ENCODE results near the gene SNX6. TPM values are rescaled to one million over a fixed set of nuclear protein-coding genes. Genes with fewer than 3 reads are reported as not detected.
"Not testable (repeated sequence)": the region's sequence is repeated elsewhere in the genome, so short reads cannot be mapped to it uniquely, and the experiment has no call there.

SNX6 gene
- polyA plus RNA-seq, 1 donor = 93.9 TPM

GRCh38 chr14:34582117-34582680 is 47.7 kb downstream of the SNX6 start:
- WGBS (ENCODE audit: insufficient coverage, low lambda C conversion rate) = no CpG with 5 or more reads among the region's 11 CpGs
- H3K27ac ChIP-seq (ENCODE audit: low read length) = no peak overlapping the region
- H3K4me3 ChIP-seq (ENCODE audit: low read length) = no peak overlapping the region
- no peaks in the 10 kb centered on the region for H3K9me3 ChIP-seq (ENCODE audit: control insufficient read depth, low read depth, low read length)
- H3K36me3 ChIP-seq (ENCODE audit: control insufficient read depth, insufficient read depth, low read length) = peaks cover 58% of the 10 kb centered on the region
- H3K4me1 ChIP-seq (ENCODE audit: control insufficient read depth, insufficient read depth, low read length) = no peaks in the 10 kb centered on the region
- no peaks in the 10 kb centered on the region for H3K27me3 ChIP-seq (ENCODE audit: control insufficient read depth, insufficient read depth, low read length)
- no peak for DNase-seq

GRCh38 chr14:34580381-34580780 is 49.6 kb downstream of the SNX6 start:
- H3K4me3 ChIP-seq (ENCODE audit: low read length) = no peak overlapping the region
- H3K4me1 ChIP-seq (ENCODE audit: control insufficient read depth, insufficient read depth, low read length) = no peaks in the 10 kb centered on the region
- H3K9me3 ChIP-seq (ENCODE audit: control insufficient read depth, low read depth, low read length) = no peaks in the 10 kb centered on the region
- WGBS (ENCODE audit: insufficient coverage, low lambda C conversion rate) = no CpG with 5 or more reads among the region's 5 CpGs
- no peak for DNase-seq
- no peaks in the 10 kb centered on the region for H3K27me3 ChIP-seq (ENCODE audit: control insufficient read depth, insufficient read depth, low read length)
- H3K36me3 ChIP-seq (ENCODE audit: control insufficient read depth, insufficient read depth, low read length) = peaks cover 49% of the 10 kb centered on the region
- H3K27ac ChIP-seq (ENCODE audit: low read length) = no peak overlapping the region

GRCh38 chr14:34571771-34572170 is 58.2 kb downstream of the SNX6 start:
- Histone ChIP-seq H3K27ac (ENCODE audit: low read length) (no peak overlapping the region), H3K9me3 (ENCODE audit: control insufficient read depth, low read depth, low read length) (no peaks in the 10 kb centered on the region), H3K27me3 (ENCODE audit: control insufficient read depth, insufficient read depth, low read length) (no peaks in the 10 kb centered on the region), H3K4me3 (ENCODE audit: low read length) (no peak overlapping the region), H3K4me1 (ENCODE audit: control insufficient read depth, insufficient read depth, low read length) (no peaks in the 10 kb centered on the region), H3K36me3 (ENCODE audit: control insufficient read depth, insufficient read depth, low read length) (peaks cover 52% of the 10 kb centered on the region)
- 100% methylated on average over 1 of the region's 3 CpGs for WGBS (ENCODE audit: insufficient coverage, low lambda C conversion rate)
- DNase-seq = no peak

GRCh38 chr14:34569750-34570149 is 60.2 kb downstream of the SNX6 start:
- Histone ChIP-seq H3K27ac (ENCODE audit: low read length) (no peak overlapping the region), H3K4me3 (ENCODE audit: low read length) (no peak overlapping the region), H3K36me3 (ENCODE audit: control insufficient read depth, insufficient read depth, low read length) (peaks cover 62% of the 10 kb centered on the region), H3K9me3 (ENCODE audit: control insufficient read depth, low read depth, low read length) (no peaks in the 10 kb centered on the region), H3K4me1 (ENCODE audit: control insufficient read depth, insufficient read depth, low read length) (no peaks in the 10 kb centered on the region), H3K27me3 (ENCODE audit: control insufficient read depth, insufficient read depth, low read length) (no peaks in the 10 kb centered on the region)
- WGBS (ENCODE audit: insufficient coverage, low lambda C conversion rate) = no CpG with 5 or more reads among the region's 4 CpGs
- no peak for DNase-seq

- no peaks in the 10 kb centered on the region for H3K4me1 ChIP-seq (ENCODE audit: control insufficient read depth, insufficient read depth, low read length)
Observed at GRCh38 chr14:34568803-34569202, 61.1 kb downstream of the SNX6 start.

DNA sequence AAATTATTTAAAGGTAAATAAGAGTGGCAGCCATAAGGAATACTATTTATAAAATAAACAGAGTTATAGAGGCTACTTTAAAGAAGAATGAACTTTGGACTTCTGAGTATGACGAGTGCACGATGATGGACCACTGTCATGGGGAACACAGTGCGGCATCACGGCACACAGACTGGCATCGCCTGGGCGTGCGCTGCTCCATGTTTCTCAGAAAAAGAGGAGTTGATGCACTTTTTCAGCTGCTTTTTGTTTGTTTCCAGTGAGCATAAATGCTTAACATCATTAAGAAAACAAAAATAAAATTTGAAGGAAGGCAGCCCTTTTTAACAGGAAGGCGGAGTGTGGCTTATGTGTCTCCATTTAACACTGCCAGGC is 67.2 kb downstream of the SNX6 start:
- H3K4me3 ChIP-seq (ENCODE audit: low read length) = no peak overlapping the region
- WGBS (ENCODE audit: insufficient coverage, low lambda C conversion rate) = no CpG with 5 or more reads among the region's 8 CpGs
- no peaks in the 10 kb centered on the region for H3K27me3 ChIP-seq (ENCODE audit: control insufficient read depth, insufficient read depth, low read length)
- no peaks in the 10 kb centered on the region for H3K4me1 ChIP-seq (ENCODE audit: control insufficient read depth, insufficient read depth, low read length)
- H3K9me3 ChIP-seq (ENCODE audit: control insufficient read depth, low read depth, low read length) = no peaks in the 10 kb centered on the region
- no peak for DNase-seq
- H3K36me3 ChIP-seq (ENCODE audit: control insufficient read depth, insufficient read depth, low read length) = peaks cover 28% of the 10 kb centered on the region
- H3K27ac ChIP-seq (ENCODE audit: low read length) = no peak overlapping the region

More at GRCh38 chr14:34568803-34569202, 61.1 kb downstream of the SNX6 start:
- Histone ChIP-seq H3K27ac (ENCODE audit: low read length) (no peak overlapping the region), H3K27me3 (ENCODE audit: control insufficient read depth, insufficient read depth, low read length) (no peaks in the 10 kb centered on the region), H3K36me3 (ENCODE audit: control insufficient read depth, insufficient read depth, low read length) (peaks cover 67% of the 10 kb centered on the region), H3K4me3 (ENCODE audit: low read length) (no peak overlapping the region), H3K9me3 (ENCODE audit: control insufficient read depth, low read depth, low read length) (no peaks in the 10 kb centered on the region)
- DNase-seq = no peak
- no CpG with 5 or more reads among the region's 13 CpGs for WGBS (ENCODE audit: insufficient coverage, low lambda C conversion rate)

- not testable (repeated sequence) for H3K4me3 ChIP-seq (ENCODE audit: low read length); H3K27me3 ChIP-seq (ENCODE audit: control insufficient read depth, insufficient read depth, low read length); H3K9me3 ChIP-seq (ENCODE audit: control insufficient read depth, low read depth, low read length); DNase-seq; H3K27ac ChIP-seq (ENCODE audit: low read length); H3K4me1 ChIP-seq (ENCODE audit: control insufficient read depth, insufficient read depth, low read length)
- peaks cover 26% of the 10 kb centered on the region for H3K36me3 ChIP-seq (ENCODE audit: control insufficient read depth, insufficient read depth, low read length)
- 100% methylated on average over 1 of the region's 8 CpGs for WGBS (ENCODE audit: insufficient coverage, low lambda C conversion rate)
Observed at GRCh38 chr14:34562037-34562775, 67.7 kb downstream of the SNX6 start.

GRCh38 chr14:34556498-34556829 is 73.5 kb downstream of the SNX6 start:
- not testable (repeated sequence) for H3K4me3 ChIP-seq (ENCODE audit: low read length); H3K27ac ChIP-seq (ENCODE audit: low read length); H3K36me3 ChIP-seq (ENCODE audit: control insufficient read depth, insufficient read depth, low read length); H3K4me1 ChIP-seq (ENCODE audit: control insufficient read depth, insufficient read depth, low read length); H3K9me3 ChIP-seq (ENCODE audit: control insufficient read depth, low read depth, low read length); H3K27me3 ChIP-seq (ENCODE audit: control insufficient read depth, insufficient read depth, low read length); DNase-seq
- no CpG with 5 or more reads among the region's 35 CpGs for WGBS (ENCODE audit: insufficient coverage, low lambda C conversion rate)

GRCh38 chr14:34555583-34556497 is 74.1 kb downstream of the SNX6 start:
- not testable (repeated sequence) for H3K9me3 ChIP-seq (ENCODE audit: control insufficient read depth, low read depth, low read length); H3K36me3 ChIP-seq (ENCODE audit: control insufficient read depth, insufficient read depth, low read length); H3K27ac ChIP-seq (ENCODE audit: low read length); DNase-seq; H3K4me1 ChIP-seq (ENCODE audit: control insufficient read depth, insufficient read depth, low read length); H3K4me3 ChIP-seq (ENCODE audit: low read length); H3K27me3 ChIP-seq (ENCODE audit: control insufficient read depth, insufficient read depth, low read length)
- WGBS (ENCODE audit: insufficient coverage, low lambda C conversion rate) = no CpG with 5 or more reads among the region's 49 CpGs

DNA sequence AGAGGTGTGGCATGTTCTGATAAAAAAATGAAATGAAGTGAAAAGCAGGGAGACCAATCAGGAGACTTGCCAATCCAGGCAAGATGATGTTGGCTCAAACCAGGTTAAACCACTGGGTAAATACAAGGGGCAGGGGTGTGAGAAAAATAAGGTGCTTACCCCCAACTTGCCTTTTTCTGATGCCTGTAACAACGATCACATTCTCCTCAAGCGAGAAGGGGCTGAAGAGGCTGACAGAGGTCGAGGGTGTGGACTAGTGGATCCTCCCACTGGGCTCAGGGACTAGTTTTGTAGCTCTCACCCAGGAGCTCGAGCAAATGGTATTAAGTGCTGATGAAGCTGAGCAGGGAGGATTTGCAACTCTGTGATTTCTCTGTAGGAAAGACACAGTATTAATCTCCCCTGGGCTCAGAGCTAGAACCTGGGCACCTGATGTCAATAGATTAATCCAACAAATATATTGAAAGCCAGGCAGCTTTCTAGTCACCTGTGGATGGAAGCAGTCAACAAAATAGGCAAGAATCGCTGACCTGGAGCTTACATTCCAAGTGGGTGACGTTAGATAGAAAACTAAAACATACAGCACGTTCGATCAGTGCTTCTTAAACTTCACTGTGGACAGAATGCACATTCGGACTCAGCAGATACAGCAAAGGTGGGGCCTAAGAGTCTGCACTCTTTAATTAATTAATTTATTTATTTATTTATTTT is 75.3 kb downstream of the SNX6 start:
- peak in 1 of 2 donors; percentile 25 for DNase-seq
- H3K4me1 ChIP-seq (ENCODE audit: control insufficient read depth, insufficient read depth, low read length) = peaks cover 8% of the 10 kb centered on the region
- H3K27me3 ChIP-seq (ENCODE audit: control insufficient read depth, insufficient read depth, low read length) = no peaks in the 10 kb centered on the region
- WGBS (ENCODE audit: insufficient coverage, low lambda C conversion rate) = no CpG with 5 or more reads among the region's 9 CpGs
- H3K27ac ChIP-seq (ENCODE audit: low read length) = no peak overlapping the region
- H3K4me3 ChIP-seq (ENCODE audit: low read length) = no peak overlapping the region
- H3K9me3 ChIP-seq (ENCODE audit: control insufficient read depth, low read depth, low read length) = peaks cover 3% of the 10 kb centered on the region
- no peaks in the 10 kb centered on the region for H3K36me3 ChIP-seq (ENCODE audit: control insufficient read depth, insufficient read depth, low read length)

All from large intestine (tissue), 3 donors.